H1 (cell line): Measurements from ENCODE around the gene RPLP2. TPM values are rescaled to one million over a fixed set of nuclear protein-coding genes. Genes with fewer than 3 reads are reported as not detected.

Experiments used
- CTCF ChIA-PET: fragments of 300-600 bp; sonication (Branson Sonifier 250); formaldehyde crosslinking; loops from one replicate; lab custom pipeline; 2021; ENCODE audit not compliant: partially characterized antibody; lab: Charles Lee
- POLR2A ChIA-PET: fragments of 300-600 bp; sonication (Branson Sonifier 250); formaldehyde crosslinking; loops from one replicate; lab custom pipeline; 2021; ENCODE audit warnings: inconsistent platforms; ENCODE audit not compliant: partially characterized antibody; lab: Charles Lee
- DNase-seq, 2 experiments: peaks; one replicate each; pipeline versions ENCODE4 v3.0.0 to v3.0.0-alpha.2; 2010 to 2022; ENCODE audit warnings: low spot score in 2 of 2, low read depth in 1 of 2, mixed read lengths in 1 of 2
- FAIRE-seq: peaks from 2 replicates; lab custom pipeline; 2011; peaks lifted over from hg19 to GRCh38; lab: Jason Lieb, UNC
- H2AFZ ChIP-seq: 2 replicates; pipeline ENCODE4 v1.8.1; 2012; ENCODE audit warnings: low read length, inconsistent platforms
- H2AK5ac ChIP-seq: 2 replicates; pipeline ENCODE4 v1.6.1; 2013; ENCODE audit warnings: low read depth, low read length
- H2BK120ac ChIP-seq: replicated peaks from 2 replicates; pipeline ENCODE3; 2013; ENCODE audit warnings: low read depth, low read length, inconsistent platforms
- H2BK12ac ChIP-seq: 2 replicates; pipeline ENCODE4 v1.6.1; 2013; ENCODE audit warnings: low read depth, low read length
- H2BK15ac ChIP-seq: 2 replicates; pipeline ENCODE4 v1.6.1; 2013; ENCODE audit warnings: low read length
- H2BK20ac ChIP-seq: 2 replicates; pipeline ENCODE4 v1.6.1; 2013; ENCODE audit warnings: low read length
- H2BK5ac ChIP-seq: 2 replicates; pipeline ENCODE4 v1.6.1; 2013; ENCODE audit warnings: low read depth, low read length
- H3K14ac ChIP-seq: 2 replicates; pipeline ENCODE4 v1.6.1; 2013; ENCODE audit warnings: inconsistent platforms; ENCODE audit not compliant: insufficient read length
- H3K18ac ChIP-seq: 2 replicates; pipeline ENCODE4 v1.6.1; 2013; ENCODE audit warnings: low read length; ENCODE audit errors: extremely low read depth
- H3K23ac ChIP-seq: 2 replicates; pipeline ENCODE4 v1.6.1; 2013; ENCODE audit warnings: inconsistent platforms; ENCODE audit not compliant: insufficient read length
- H3K23me2 ChIP-seq: 2 replicates; pipeline ENCODE4 v1.6.1; 2013; ENCODE audit warnings: low read depth, low read length
- H3K27ac ChIP-seq: 2 replicates; pipeline ENCODE4 v1.6.1; 2011; ENCODE audit warnings: low read depth, low read length, inconsistent platforms
- H3K27me3 ChIP-seq, 4 experiments: replicated peaks in 1 of 4; 1 replicate in 1 of 4; 2 replicates in 3 of 4; pipeline versions ENCODE4 v1.6.1 to v1.8.1; 2011 to 2013; ENCODE audit warnings: low read length in 3 of 4, mild to moderate bottlenecking in 3 of 4, inconsistent platforms in 2 of 4, mixed read lengths in 2 of 4, moderate library complexity in 1 of 4; ENCODE audit not compliant: control insufficient read depth in 3 of 4, insufficient read depth in 3 of 4; ENCODE audit errors: extremely low read depth in 1 of 4
- H3K36me3 ChIP-seq, 4 experiments: 2 replicates each; pipeline versions ENCODE4 v1.6.1 to v1.8.1; 2011 to 2013; ENCODE audit warnings: mild to moderate bottlenecking in 4 of 4, low read length in 3 of 4, moderate library complexity in 2 of 4, control low read depth in 1 of 4, inconsistent platforms in 1 of 4; ENCODE audit not compliant: insufficient read depth in 4 of 4, control insufficient read depth in 2 of 4
- H3K4ac ChIP-seq: replicated peaks from 2 replicates; pipeline ENCODE3; 2013; ENCODE audit warnings: low read length, low read depth, mixed read lengths, inconsistent platforms; ENCODE audit not compliant: insufficient read length
- H3K4me1 ChIP-seq, 4 experiments: replicated peaks in 1 of 4; 1 replicate in 1 of 4; 2 replicates in 3 of 4; pipeline versions ENCODE4 v1.6.1 to v1.8.1; 2011 to 2013; ENCODE audit warnings: low read length in 3 of 4, inconsistent platforms in 2 of 4, mixed read lengths in 1 of 4; ENCODE audit not compliant: insufficient read depth in 4 of 4, control insufficient read depth in 3 of 4
- H3K4me2 ChIP-seq, 2 experiments: 2 replicates each; pipeline versions ENCODE4 v1.6.1 to v1.8.1; 2011 to 2013; ENCODE audit warnings: low read depth in 2 of 2, low read length in 2 of 2, control low read depth in 1 of 2, inconsistent platforms in 1 of 2, mild to moderate bottlenecking in 1 of 2; ENCODE audit not compliant: insufficient read depth in 1 of 2
- H3K4me3 ChIP-seq, 4 experiments: fragments of 200-600, 300-600 bp in 1 of 4; sonication (generic), shearing (Covaris generic), sonication (Bioruptor Twin) in 1 of 4; 2 replicates each; pipeline versions ENCODE4 v1.5.1 to v1.8.1; 2011 to 2016; ENCODE audit warnings: low read length in 4 of 4, low read depth in 3 of 4, control low read depth in 2 of 4, inconsistent platforms in 2 of 4, mild to moderate bottlenecking in 2 of 4, mixed read lengths in 1 of 4, moderate library complexity in 1 of 4; ENCODE audit not compliant: insufficient read depth in 2 of 4; ENCODE audit errors: extremely low read depth in 1 of 4
- H3K56ac ChIP-seq: replicated peaks from 2 replicates; pipeline ENCODE3; 2013; ENCODE audit warnings: low read depth, mild to moderate bottlenecking, mixed read lengths, low read length, inconsistent platforms; ENCODE audit not compliant: insufficient read length
- H3K79me1 ChIP-seq: 2 replicates; pipeline ENCODE4 v1.6.1; 2013; ENCODE audit warnings: low read depth, low read length, control low read depth
- H3K79me2 ChIP-seq, 2 experiments: 2 replicates each; pipeline versions ENCODE4 v1.6.1 to v1.8.1; 2012 to 2013; ENCODE audit warnings: low read length in 2 of 2, mild to moderate bottlenecking in 2 of 2, inconsistent platforms in 1 of 2; ENCODE audit not compliant: insufficient read depth in 2 of 2, control insufficient read depth in 1 of 2
- H3K9ac ChIP-seq, 4 experiments: replicated peaks in 1 of 4; 1 replicate in 1 of 4; 2 replicates in 3 of 4; pipeline versions ENCODE4 v1.6.1 to v1.8.1; 2011 to 2013; ENCODE audit warnings: low read depth in 3 of 4, low read length in 3 of 4, control low read depth in 2 of 4, mild to moderate bottlenecking in 2 of 4, moderate library complexity in 2 of 4, inconsistent platforms in 1 of 4; ENCODE audit errors: extremely low read depth in 1 of 4
- H3K9me3 ChIP-seq, 2 experiments: 2 replicates each; pipeline versions ENCODE4 v1.6.1 to v1.8.1; 2012 to 2013; ENCODE audit warnings: mild to moderate bottlenecking in 2 of 2, moderate library complexity in 2 of 2, control low read depth in 1 of 2, inconsistent platforms in 1 of 2, low read depth in 1 of 2, low read length in 1 of 2, mixed read lengths in 1 of 2; ENCODE audit not compliant: insufficient read depth in 2 of 2
- H4K20me1 ChIP-seq, 2 experiments: replicated peaks in 1 of 2; 2 replicates each; pipeline versions ENCODE3 to v1.8.1; 2011 to 2013; ENCODE audit warnings: inconsistent platforms in 2 of 2, low read length in 2 of 2, mild to moderate bottlenecking in 1 of 2; ENCODE audit not compliant: insufficient read depth in 2 of 2, control insufficient read depth in 1 of 2
- H4K5ac ChIP-seq: 2 replicates; pipeline ENCODE4 v1.6.1; 2013; ENCODE audit warnings: low read length, low read depth, mixed read lengths, inconsistent platforms; ENCODE audit not compliant: insufficient read length
- H4K8ac ChIP-seq: 2 replicates; pipeline ENCODE4 v1.8.0; 2013; ENCODE audit warnings: mild to moderate bottlenecking, moderate library complexity, low read length, inconsistent platforms; ENCODE audit not compliant: insufficient read depth; ENCODE audit errors: extremely low read depth
- H4K91ac ChIP-seq: replicated peaks from 2 replicates; pipeline ENCODE3; 2013; ENCODE audit warnings: low read length, mixed read lengths, inconsistent platforms; ENCODE audit not compliant: insufficient read length
- HDAC2 ChIP-seq, 2 experiments: fragments of 300-600 bp in 1 of 2; sonication (generic) in 1 of 2; IDR thresholded peaks; 2 replicates each; pipeline ENCODE4 v1.6.1; 2011 to 2012; ENCODE audit warnings: low read depth in 2 of 2, low read length in 2 of 2, mild to moderate bottlenecking in 2 of 2, moderate library complexity in 2 of 2, borderline replicate concordance in 1 of 2, inconsistent platforms in 1 of 2
- PHF8 ChIP-seq: fragments of 200-600 bp; sonication (generic); conservative IDR thresholded peaks from 2 replicates; pipeline ENCODE4 v1.7.1; 2012; ENCODE audit warnings: low read depth, mild to moderate bottlenecking, inconsistent platforms, low read length, moderate library complexity
- RBBP5 ChIP-seq: IDR thresholded peaks from 2 replicates; pipeline ENCODE4 v1.7.1; 2012; ENCODE audit warnings: low read depth, mild to moderate bottlenecking, inconsistent platforms, low read length, moderate library complexity, borderline replicate concordance
- SIRT6 ChIP-seq: IDR thresholded peaks from one replicate; pipeline ENCODE4 v1.7.1; 2012; ENCODE audit warnings: low read length, inconsistent platforms
- SRF ChIP-seq: IDR thresholded peaks from 2 replicates; pipeline ENCODE4 v1.6.1; 2011; ENCODE audit warnings: mild to moderate bottlenecking, low read depth, low read length, moderate library complexity
- TCF12 ChIP-seq: IDR thresholded peaks from 2 replicates; pipeline ENCODE4 v1.6.1; 2011; ENCODE audit warnings: low read depth, mild to moderate bottlenecking, low read length
- WGBS, 2 experiments: shearing (Covaris generic) in 1 of 2; methylation state at CpG; one replicate each; pipeline versions ENCODE4 v1.1.6 to v1.1.7; 2013 to 2015; ENCODE audit warnings: low lambda C conversion rate in 2 of 2, mixed read lengths in 2 of 2, inconsistent platforms in 1 of 2, low coverage in 1 of 2, missing lambda C conversion rate in 1 of 2; ENCODE audit not compliant: insufficient replicate concordance in 2 of 2, insufficient coverage in 1 of 2, insufficient read length in 1 of 2; ENCODE audit errors: extremely low coverage in 1 of 2, missing lambda C conversion rate in 1 of 2; 5-methylcytosine and 5-hydroxymethylcytosine counted together
- polyA plus RNA-seq, 7 experiments: library from polyadenylated mRNA; depleted of rRNA in 3 of 7; stranded (reverse) in 5 of 7; unstranded in 2 of 7; fragments of >200 nt in 5 of 7; fragments of 200-250 nt in 2 of 7; gene quantifications; 1 replicate in 5 of 7; 2 replicates in 1 of 7; 4 replicates in 1 of 7; pipeline versions ENCODE4 v1.2.1 to v1.2.3, GENCODE V29; 2011 to 2013; ENCODE audit warnings: missing spikeins in 2 of 7, mixed read lengths in 2 of 7
- total RNA-seq: library from RNA; stranded (reverse); fragmentation: NEBNext Ultra II Directional; extraction: Animal tissue kit (Norgen Biotek cat#: 25700); gene quantifications from 2 replicates; pipeline ENCODE4 v1.2.1, GENCODE V29; 2021

Gene RPLP2
- total and polyA plus RNA-seq, 2 of the 8 experiments (the other 6 are each of a cell fraction or from before 2014, with no cell fraction given), result 1,789 to 2,106 TPM

DNA sequence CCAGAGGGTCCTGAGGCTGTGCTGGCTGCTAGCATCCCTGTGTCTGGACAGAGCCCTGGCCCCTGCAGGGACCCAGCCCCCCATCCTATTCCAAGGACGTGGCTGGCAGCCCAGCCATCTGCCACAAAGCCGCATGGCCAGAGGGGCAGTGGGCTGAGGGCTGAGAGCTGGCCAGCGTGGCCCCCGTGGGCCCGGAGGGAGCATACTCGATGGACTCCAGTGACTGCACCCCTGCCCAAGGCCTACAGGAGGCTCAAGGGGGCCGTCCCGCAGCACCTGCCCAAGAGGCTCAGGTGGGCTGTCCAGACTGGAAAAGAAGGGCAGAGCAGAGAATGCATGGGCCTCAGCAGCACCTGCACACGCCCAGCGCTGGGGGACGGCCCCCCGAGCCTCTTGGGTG is 46.0 kb downstream of the RPLP2 start:
- 95% methylated on average over 8 of the region's 12 CpGs; no CpG with 5 or more reads in 1 of the 2 experiments for WGBS, 2 experiments
- H2BK120ac ChIP-seq, result no peak overlapping the region
- no peak overlapping the region for H4K5ac ChIP-seq
- no peak overlapping the region for H2AFZ ChIP-seq
- H3K18ac ChIP-seq, result no peak overlapping the region
- peak in 1 of 2 experiments; percentile 53 for DNase-seq
- CTCF ChIA-PET, result interaction anchor here (1.0 to 10.5 kb wide), 11 partner anchors 9 to 195 kb away, joined by 3 to 74 read pairs (median 4); partner anchors contain the start of gene TSPAN4
- no peak overlapping the region for H2BK15ac ChIP-seq
- no peak overlapping the region for H3K23ac ChIP-seq
- no peak overlapping the region for H3K56ac ChIP-seq
- H3K4me2 ChIP-seq, result no peak overlapping the region
- no peaks in the 10 kb centered on the region; a peak in 1 of 4 replicates for H3K79me2 ChIP-seq
- peaks cover 0 to 23% (median 17%) of the 10 kb centered on the region in 4 experiments; a peak in 6 of 7 replicates for H3K4me1 ChIP-seq
- TF ChIP-seq SIRT6 (no peak), RBBP5 (no peak), PHF8 (no peak), SRF (no peak), TCF12 (no peak), HDAC2 (IDR thresholded peaks at IDR 0.05; ENCODE audit: borderline replicate concordance in 1 of 2, low read depth in 2 of 2, low read length in 2 of 2) (no peak)
- no peak overlapping the region for H3K27ac ChIP-seq
- H3K23me2 ChIP-seq, result peaks cover 5% of the 10 kb centered on the region; the same call in 1 of the 2 replicates
- H4K8ac ChIP-seq, result no peak overlapping the region
- no peak overlapping the region for H2AK5ac ChIP-seq
- POLR2A ChIA-PET, result interaction anchor here (0.8 to 13.8 kb wide), 5 partner anchors 12 to 195 kb away, joined by 3 to 234 read pairs (median 4); partner anchors contain the start of genes CD151, POLR2L, RPLP2 and TSPAN4
- no peak overlapping the region for H4K91ac ChIP-seq
- H2BK12ac ChIP-seq, result no peak overlapping the region
- FAIRE-seq, result no peak
- no peaks in the 10 kb centered on the region for H3K9me3 ChIP-seq
- no peak overlapping the region for H3K14ac ChIP-seq
- H3K9ac ChIP-seq, result no peak overlapping the region
- H3K79me1 ChIP-seq, result peaks cover 5% of the 10 kb centered on the region
- peaks cover 0 to 2% (median under 1%) of the 10 kb centered on the region in 4 experiments; a peak in 3 of 7 replicates for H3K27me3 ChIP-seq
- H2BK20ac ChIP-seq, result no peak overlapping the region
- H3K4me3 ChIP-seq, result no peak overlapping the region
- peaks cover 24 to 60% of the 10 kb centered on the region in 2 experiments for H4K20me1 ChIP-seq
- H3K4ac ChIP-seq, result no peak overlapping the region
- H3K36me3 ChIP-seq, result no peaks in the 10 kb centered on the region
- no peak overlapping the region for H2BK5ac ChIP-seq
